Limb (tissue), 2 donors: ENCODE measurements around the gene MIA.
"Not testable (repeated sequence)": the region's sequence is repeated elsewhere in the genome, so short reads cannot be mapped to it uniquely, and the experiment has no call there.

Experiments used
- DNase-seq, 2 donors: peaks; one replicate each; pipeline ENCODE4 v3.0.0-alpha.2; 2016; ENCODE audit errors: extremely low spot score in 2 of 2

The MIA gene

DNA sequence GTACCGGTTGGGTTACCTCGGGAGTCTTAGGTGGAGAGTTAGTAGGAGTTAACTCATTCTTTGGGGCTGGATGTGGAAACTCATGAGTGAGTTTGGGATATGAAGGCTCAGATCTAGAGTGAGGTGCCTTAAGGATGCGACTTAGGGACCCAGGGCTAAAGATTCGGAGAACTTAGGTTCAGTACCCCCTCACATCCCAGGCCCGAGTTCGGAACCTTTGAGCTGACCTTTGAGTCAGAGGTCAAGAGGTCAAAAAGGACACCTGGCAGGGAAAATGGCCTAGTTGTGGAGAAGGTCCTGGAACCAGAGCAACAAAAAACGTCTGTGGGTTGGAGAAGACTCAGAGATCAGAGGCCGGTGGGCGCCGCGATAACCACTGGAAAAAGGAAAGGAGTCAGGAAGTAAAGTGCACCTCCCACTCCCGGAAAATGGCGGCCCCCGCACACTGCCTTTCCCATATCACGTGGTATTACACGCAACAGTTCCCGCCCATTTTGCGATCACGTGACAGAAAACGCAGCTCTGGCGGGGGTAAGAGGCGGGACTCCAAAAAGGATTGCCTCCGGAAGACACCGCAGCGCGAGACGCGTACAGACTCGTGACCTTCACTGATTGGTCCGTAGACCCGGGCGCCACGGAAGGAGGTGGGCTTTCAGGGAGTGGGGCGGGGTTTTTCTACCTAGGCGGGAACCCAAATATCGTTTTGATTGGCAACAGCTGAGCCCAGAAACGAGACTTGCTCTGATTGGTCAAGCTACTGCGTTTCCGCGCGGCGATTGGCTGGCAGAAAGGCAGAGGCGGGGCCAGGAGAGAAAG lies 25.1 kb upstream of the MIA start, which contains the start of gene ACTMAP:
TSS of gene ACTMAP (minus strand) at position 420 of the 816 bp plus-strand sequence. CDS start 674 bp downstream, outside the sequence.
- peak; percentile 99 for DNase-seq

DNA sequence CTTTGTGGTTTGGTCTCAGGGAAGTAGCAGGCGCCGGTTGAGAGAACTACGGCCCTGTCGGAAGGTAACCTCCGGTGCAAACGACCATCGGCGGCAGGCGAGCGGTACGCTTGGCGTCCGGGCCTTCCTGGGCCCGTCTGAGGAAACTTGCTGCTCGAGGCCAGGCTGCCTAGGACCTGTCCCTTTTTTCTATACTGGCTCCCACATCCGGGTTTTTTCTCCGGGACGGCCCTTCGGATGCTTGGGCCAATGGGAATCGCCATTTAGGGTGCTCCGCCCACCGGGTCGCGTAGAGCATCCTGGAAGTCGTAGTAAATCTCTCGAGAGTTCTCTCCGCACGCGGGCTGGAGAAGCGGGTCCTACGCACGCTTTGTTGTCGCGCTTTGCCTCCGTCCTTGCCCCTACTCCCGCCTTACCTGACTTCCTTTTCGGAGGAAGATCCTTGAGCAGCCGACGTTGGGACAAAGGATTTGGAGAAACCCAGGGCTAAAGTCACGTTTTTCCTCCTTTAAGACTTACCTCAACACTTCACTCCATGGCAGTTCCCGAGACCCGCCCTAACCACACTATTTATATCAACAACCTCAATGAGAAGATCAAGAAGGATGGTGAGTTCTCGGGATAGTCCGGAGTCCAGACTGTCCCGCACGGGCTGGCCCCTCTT lies 24.3 kb upstream of the MIA start, which contains the start of gene SNRPA:
TSS of gene SNRPA (plus strand) at position 330 of the 664 bp plus-strand sequence. CDS start at position 536, 206 bp downstream.
- DNase-seq: peak; percentile 97 to 98

GRCh38 chr19:40752257-40752781 lies 23.0 kb upstream of the MIA start:
- no peak for DNase-seq

DNA sequence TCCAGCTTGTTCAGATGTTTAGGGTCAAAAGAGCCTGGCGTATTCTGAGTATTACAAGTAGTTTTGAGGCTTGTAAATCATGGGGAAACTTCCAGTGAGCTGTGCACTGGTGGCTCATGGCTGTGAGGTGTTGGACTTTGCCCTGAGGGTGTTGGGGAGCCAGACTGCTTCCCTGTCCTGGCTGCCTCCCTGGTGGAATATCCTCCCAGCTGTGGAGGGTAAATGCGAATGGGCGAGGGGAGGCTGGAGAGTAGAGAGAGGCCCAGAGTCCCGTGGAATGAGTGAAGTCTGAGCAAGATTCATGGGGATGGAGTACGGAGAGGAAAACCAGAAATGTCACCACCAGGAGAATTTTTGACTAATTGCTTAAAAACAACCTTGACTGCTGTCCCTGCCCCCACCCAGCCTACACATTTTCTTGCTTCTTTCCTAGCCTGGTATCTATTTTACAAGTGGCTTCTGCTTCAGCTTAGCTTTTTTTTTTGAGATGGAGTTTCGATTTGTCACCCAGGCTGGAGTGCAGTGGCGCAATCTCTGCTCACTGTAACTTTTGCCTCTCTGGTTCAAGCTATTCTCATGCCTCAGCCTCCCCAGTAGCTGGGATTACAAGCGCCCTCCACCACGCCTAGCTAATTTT lies 20.6 kb upstream of the MIA start:
- no peak for DNase-seq

GRCh38 chr19:40755248-40755624 lies 20.1 kb upstream of the MIA start:
- DNase-seq: no peak

GRCh38 chr19:40755791-40756190 lies 19.5 kb upstream of the MIA start:
- DNase-seq: no peak

DNA sequence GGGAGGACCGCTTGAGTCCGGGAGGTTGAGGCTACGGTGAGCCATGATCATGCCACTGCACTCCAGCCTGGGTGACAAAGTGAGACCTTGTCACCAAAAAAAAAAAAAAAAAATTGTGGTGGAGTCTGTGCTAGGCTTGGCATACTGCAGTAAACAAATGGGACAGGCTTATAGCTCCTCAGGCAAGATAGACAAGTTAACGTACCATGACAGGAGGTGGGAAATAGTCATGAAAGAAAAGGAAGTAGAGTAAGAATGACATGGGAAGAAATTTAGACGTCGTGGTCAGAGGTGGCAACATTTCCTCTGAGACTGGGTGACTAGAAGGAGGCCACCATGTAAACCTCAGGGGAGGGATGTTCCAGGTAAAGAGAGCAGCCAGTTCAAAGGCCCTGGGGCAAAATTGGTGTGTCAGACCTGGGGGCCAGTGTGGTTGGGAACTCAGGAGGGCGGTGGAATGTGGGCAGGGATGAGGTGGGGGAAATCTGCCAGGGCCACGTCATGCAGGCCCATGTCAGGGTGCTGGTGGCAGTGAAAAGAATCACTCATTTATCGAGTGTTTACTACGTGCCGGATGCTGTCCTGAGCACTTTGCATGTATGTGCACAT lies 18.7 kb upstream of the MIA start:
- DNase-seq: no peak

DNA sequence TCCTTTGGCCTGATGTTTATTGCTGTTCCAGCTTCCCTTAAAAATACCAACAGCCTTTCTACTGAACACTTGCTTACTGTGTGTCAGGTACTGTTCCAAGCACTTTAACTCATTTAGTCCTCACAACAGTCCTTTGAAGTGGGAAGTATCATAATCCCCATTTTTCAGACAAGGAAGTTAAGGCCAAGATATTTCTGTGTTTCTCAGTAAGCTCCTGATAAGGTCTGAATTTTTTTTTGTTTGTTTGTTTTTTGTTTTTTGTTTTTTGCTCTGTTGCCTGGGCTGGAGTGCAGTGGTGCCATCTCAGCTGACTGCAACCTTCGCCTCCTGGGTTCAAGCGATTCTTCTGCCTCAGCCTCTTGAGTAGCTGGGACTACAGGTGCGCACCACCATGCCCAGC lies 16.8 kb upstream of the MIA start:
- DNase-seq: no peak

DNA sequence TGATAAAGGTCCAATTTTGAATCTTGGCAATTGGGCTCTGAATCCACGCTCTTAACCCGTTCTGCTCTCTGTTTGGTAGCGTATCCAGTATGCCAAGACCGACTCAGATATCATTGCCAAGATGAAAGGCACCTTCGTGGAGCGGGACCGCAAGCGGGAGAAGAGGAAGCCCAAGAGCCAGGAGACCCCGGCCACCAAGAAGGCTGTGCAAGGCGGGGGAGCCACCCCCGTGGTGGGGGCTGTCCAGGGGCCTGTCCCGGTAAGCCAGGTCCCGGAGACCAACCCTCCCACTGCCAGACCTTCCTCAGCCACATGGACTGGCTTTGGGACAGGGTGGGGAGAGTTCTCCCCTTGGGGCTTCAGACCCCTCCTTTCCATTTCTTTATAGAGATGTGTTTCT lies 16.0 kb upstream of the MIA start:
- no peak for DNase-seq

GRCh38 chr19:40762754-40763470 lies 12.4 kb upstream of the MIA start:
- DNase-seq: no peak

DNA sequence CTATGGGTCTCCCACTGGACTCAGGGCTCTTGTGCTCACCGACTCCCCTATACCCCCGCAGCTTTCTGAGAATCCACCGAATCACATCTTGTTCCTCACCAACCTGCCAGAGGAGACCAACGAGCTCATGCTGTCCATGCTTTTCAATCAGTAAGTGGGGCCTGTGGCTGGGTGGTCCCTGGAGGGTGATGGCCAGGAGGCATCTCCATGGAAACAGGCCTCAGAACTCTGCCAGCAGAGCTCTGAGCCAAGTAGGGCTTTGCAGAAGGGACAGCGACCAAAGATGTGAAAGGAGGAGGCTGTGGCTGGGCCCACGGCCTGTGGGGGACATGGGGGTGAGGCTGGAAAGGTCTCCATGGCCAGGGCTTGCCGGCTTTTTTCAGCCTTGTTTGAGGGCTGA lies 11.8 kb upstream of the MIA start:
- DNase-seq: no peak

GRCh38 chr19:40763963-40764362 lies 11.4 kb upstream of the MIA start:
- DNase-seq: no peak

DNA sequence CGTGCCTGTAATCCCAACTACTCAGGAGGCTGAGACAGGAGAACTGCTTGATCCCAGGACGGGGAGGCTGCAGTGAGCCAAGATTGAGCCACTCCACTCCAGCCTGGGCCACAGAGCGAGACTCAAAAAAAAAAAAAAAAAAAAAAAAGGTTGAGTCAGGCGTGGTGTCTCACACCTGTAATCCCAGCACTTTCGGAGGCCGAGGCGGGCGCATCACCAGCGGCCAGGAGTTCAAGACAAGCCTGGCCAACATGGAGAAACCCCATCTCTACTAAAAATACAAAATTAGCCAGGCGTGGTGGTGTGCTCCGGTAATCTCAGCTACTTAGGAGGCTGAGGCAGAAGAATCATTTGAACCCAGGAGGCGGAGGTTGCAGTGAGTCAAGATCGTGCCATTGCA lies 8.9 kb upstream of the MIA start:
- not testable (repeated sequence) for DNase-seq

DNA sequence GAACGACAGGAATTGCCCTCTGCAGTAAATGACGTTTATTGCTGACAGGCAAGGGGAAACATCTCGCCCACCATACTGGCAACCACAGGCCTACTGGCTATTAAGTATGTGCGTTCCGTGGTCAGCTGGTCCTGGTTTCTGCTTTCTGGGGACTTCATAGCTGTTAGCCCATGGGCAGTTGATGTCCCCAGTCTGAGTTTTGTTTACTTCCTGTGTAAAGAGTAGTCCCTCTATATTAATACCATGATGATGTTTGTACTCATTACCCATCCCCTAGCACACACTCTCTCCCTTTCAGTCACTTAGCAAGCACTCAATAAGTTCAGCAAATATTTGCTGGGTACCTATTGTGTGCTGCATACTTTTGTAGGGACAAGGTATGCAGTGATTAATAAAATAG lies 6.5 kb upstream of the MIA start:
- DNase-seq: no peak

DNA sequence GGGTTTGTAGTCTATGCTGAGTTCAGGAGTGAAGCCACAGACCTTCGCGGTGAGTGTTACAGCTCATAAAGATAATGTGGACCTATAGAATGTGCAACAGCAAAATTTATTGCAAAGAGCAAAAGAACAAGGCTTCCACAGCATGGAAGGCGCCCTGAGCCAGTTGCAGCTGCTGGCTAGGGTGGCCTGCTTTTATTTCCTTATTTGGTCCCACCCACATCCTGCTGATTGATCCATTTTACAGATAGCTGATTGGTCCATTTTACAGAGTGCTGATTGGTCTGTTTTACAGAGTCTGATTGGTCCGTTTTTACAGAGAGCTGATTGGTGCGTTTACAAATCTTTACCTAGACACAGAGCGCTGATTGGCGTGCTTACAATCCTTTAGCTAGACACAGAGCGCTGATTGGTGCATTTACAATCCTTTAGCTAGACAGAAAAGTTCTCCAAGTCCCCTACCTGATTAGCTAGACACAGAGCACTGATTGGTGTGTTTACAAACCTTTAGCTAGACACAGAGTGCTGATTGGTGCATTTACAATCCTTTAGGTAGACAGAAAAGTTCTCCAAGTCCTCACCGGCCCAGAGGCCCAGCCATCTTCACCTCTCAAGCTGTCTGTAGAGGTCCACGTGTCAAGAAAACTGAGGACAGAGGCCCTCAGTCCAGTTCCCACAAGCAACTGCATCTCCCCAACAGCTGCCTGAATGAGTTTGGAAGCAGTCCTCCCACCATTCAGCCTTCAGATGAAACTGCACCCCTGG lies 4.0 kb upstream of the MIA start:
- DNase-seq: not testable (repeated sequence)

- DNase-seq: no peak
Observed at GRCh38 chr19:40775632-40776022, 306 bp downstream of the MIA start.

- no peak for DNase-seq
Observed at GRCh38 chr19:40776364-40776763, 1.0 kb downstream of the MIA start.

DNA sequence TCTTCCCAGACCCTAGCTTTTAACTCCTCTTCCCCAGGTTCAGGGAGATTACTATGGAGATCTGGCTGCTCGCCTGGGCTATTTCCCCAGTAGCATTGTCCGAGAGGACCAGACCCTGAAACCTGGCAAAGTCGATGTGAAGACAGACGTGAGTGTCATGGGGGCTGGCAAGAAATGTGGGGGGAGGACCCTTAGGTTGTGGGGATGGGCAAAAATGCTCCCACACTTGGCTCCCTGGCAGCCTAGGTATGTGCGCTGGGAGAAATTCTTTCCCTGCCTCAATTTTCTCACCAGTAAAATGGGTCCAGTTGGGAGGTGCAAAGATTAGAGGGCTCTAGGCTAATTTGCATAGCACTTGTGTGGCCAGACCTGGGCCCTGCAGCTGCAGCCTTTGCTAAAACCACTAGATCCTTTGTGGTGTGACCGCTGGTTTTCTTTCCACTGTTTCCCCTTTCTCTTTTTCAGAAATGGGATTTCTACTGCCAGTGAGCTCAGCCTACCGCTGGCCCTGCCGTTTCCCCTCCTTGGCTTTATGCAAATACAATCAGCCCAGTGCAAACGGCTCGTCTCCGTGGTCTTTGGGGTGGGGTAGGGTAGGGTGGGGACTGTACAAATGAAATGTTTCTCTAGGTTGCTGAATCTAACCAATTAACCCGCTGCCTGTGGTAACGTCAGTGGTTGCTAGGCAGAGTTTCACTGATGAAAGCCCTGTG lies 1.8 kb downstream of the MIA start:
- peak; percentile 91 to 93 for DNase-seq

- DNase-seq: no peak
Observed at GRCh38 chr19:40777645-40777936, 2.3 kb downstream of the MIA start.
